HepG2 (cell line): ENCODE data around the gene INO80B. TPM values are rescaled to one million over a fixed set of nuclear protein-coding genes. Genes with fewer than 3 reads are reported as not detected.

Experiments
- ETS1 ChIP-seq: sonication (generic); formaldehyde crosslinking; IDR thresholded peaks from 2 replicates; pipeline ENCODE4 v1.4.0; 2020; ENCODE audit warnings: missing genetic modification reagents
- ETV5 ChIP-seq: IDR thresholded peaks from 2 replicates; pipeline ENCODE4 v1.6.1; 2018; ENCODE audit warnings: missing biosample characterization, missing genetic modification reagents, inconsistent platforms, borderline replicate concordance
- FOXC1 ChIP-seq: sonication (generic); formaldehyde crosslinking; IDR thresholded peaks from 2 replicates; pipeline ENCODE4 v1.8.0; 2022; ENCODE audit warnings: mild to moderate bottlenecking, missing genetic modification reagents, borderline replicate concordance
- HIC2 ChIP-seq: sonication (generic); formaldehyde crosslinking; IDR thresholded peaks from 2 replicates; pipeline ENCODE4 v1.9.0; 2022; ENCODE audit warnings: low read depth, missing genetic modification reagents
- KLF6 ChIP-seq: IDR thresholded peaks from 2 replicates; pipeline ENCODE4 v1.8.0; 2016; ENCODE audit warnings: missing biosample characterization, missing genetic modification reagents
- MIER2 ChIP-seq: IDR thresholded peaks from 2 replicates; pipeline ENCODE4 v1.6.1; 2016; ENCODE audit warnings: missing biosample characterization, missing genetic modification reagents
- POGZ ChIP-seq: sonication (generic); formaldehyde crosslinking; IDR thresholded peaks from 2 replicates; pipeline ENCODE4 v1.4.0; 2020; ENCODE audit warnings: mild to moderate bottlenecking, missing genetic modification reagents
- RAD21 ChIP-seq: fragments of 450-650 bp; formaldehyde crosslinking; IDR thresholded peaks from 2 replicates; pipeline ENCODE4 v1.5.0; 2020; ENCODE audit warnings: mild to moderate bottlenecking
- SP2 ChIP-seq: sonication (generic); formaldehyde crosslinking; IDR thresholded peaks from 2 replicates; pipeline ENCODE4 v1.5.1; 2020; ENCODE audit warnings: mild to moderate bottlenecking, missing genetic modification reagents
- SP5 ChIP-seq: IDR thresholded peaks from 2 replicates; pipeline ENCODE4 v1.6.1; 2016; ENCODE audit warnings: low read depth, borderline replicate concordance
- TERF1 ChIP-seq: sonication (generic); formaldehyde crosslinking; IDR thresholded peaks from 2 replicates; pipeline ENCODE4 v1.8.0; 2022; ENCODE audit warnings: mild to moderate bottlenecking, missing genetic modification reagents, moderate library complexity
- ZFX ChIP-seq: sonication (generic); formaldehyde crosslinking; IDR thresholded peaks from 2 replicates; pipeline ENCODE4 v1.4.0; 2020; ENCODE audit warnings: mild to moderate bottlenecking, low read depth, missing genetic modification reagents, moderate library complexity
- ZNF317 ChIP-seq: sonication (generic); formaldehyde crosslinking; IDR thresholded peaks from 2 replicates; pipeline ENCODE4 v1.5.0; 2020; ENCODE audit warnings: mild to moderate bottlenecking, missing genetic modification reagents
- ZNF512 ChIP-seq: sonication (generic); formaldehyde crosslinking; IDR thresholded peaks from 2 replicates; pipeline ENCODE4 v1.4.0; 2020; ENCODE audit warnings: mild to moderate bottlenecking, missing genetic modification reagents
- ZNF646 ChIP-seq: sonication (generic); formaldehyde crosslinking; IDR thresholded peaks from 2 replicates; pipeline ENCODE4 v1.9.0; 2021; ENCODE audit warnings: mild to moderate bottlenecking, missing genetic modification reagents
- polyA plus RNA-seq, 8 experiments: library from polyadenylated mRNA; depleted of rRNA in 3 of 8; stranded (reverse) in 7 of 8; unstranded in 1 of 8; fragments of >200 nt; fragmentation: Illumina TruSeq in 4 of 8; extraction: Trizol in 4 of 8; gene quantifications; 2 replicates each; pipeline versions ENCODE4 v1.2.1 to v1.2.3, GENCODE V29; 2011 to 2016; ENCODE audit warnings: low read depth in 4 of 8, missing spikeins in 1 of 8, mixed read lengths in 1 of 8; ENCODE audit not compliant: insufficient read depth in 1 of 8
- total RNA-seq, 5 experiments: library from RNA; depleted of rRNA; stranded (reverse); fragments of >200 nt; fragmentation: Illumina TruSeq; extraction: Trizol; gene quantifications; 2 replicates each; pipeline ENCODE4 v1.2.3, GENCODE V29; 2016; ENCODE audit warnings: low read depth in 1 of 5

The INO80B gene
- total and polyA plus RNA-seq, 2 of the 13 experiments (the other 11 are each of a cell fraction or from before 2014, with no cell fraction given), result 6.2 to 14.5 TPM

GRCh38 chr2:74503506-74504475 lies 48.9 kb downstream of the INO80B start (continued):
- TF ChIP-seq FOXC1 (CRISPR knock-in tag) (no peak), TERF1 (CRISPR knock-in tag) (no peak), MIER2 (CRISPR knock-in tag) (no peak), ZFX (CRISPR knock-in tag) (0 out of 2 replicates have a peak, but pooled peaks have one; percentile 18), ETV5 (CRISPR knock-in tag) (no peak), ZNF317 (CRISPR knock-in tag) (no peak), KLF6 (CRISPR knock-in tag) (0 out of 2 replicates have a peak, but pooled peaks have one; percentile 40), SP5 (no peak), SP2 (CRISPR knock-in tag) (no peak), HIC2 (CRISPR knock-in tag) (no peak), ETS1 (no peak), ZNF646 (0 out of 2 replicates have a peak, but pooled peaks have one; percentile 8), RAD21 (CRISPR knock-in tag) (peak; percentile 20; the same call in 1 of the 2 replicates), ZNF512 (CRISPR knock-in tag) (no peak), POGZ (CRISPR knock-in tag) (no peak)
